GM19351 (cell line): ENCODE results near the gene CAMK1D.

Experiments used
- ATAC-seq: cut with Tn5 transposase; IDR thresholded peaks from one replicate; pipeline ENCODE4 v1.9.1; 2021; ENCODE audit warnings: mild to moderate bottlenecking, moderate library complexity; ENCODE audit not compliant: unreplicated experiment

The CAMK1D gene

GRCh38 chr10:12642036-12642435 is 292.7 kb downstream of the CAMK1D start:
- ATAC-seq = no peak

- ATAC-seq = no peak
These were observed 293.9 kb downstream of the CAMK1D start for GRCh38 chr10:12643279-12643678.

GRCh38 chr10:12644380-12645144 is 295.2 kb downstream of the CAMK1D start:
- ATAC-seq = no peak

GRCh38 chr10:12645449-12645848 is 296.1 kb downstream of the CAMK1D start:
- no peak for ATAC-seq

- no peak for ATAC-seq
These were observed 299.8 kb downstream of the CAMK1D start for GRCh38 chr10:12649012-12649584.

GRCh38 chr10:12650122-12650521 is 300.8 kb downstream of the CAMK1D start:
- no peak for ATAC-seq

GRCh38 chr10:12650538-12651298 is 301.4 kb downstream of the CAMK1D start:
- no peak for ATAC-seq

- ATAC-seq = no peak
These were observed 306.6 kb downstream of the CAMK1D start for GRCh38 chr10:12655940-12656339.

- no peak for ATAC-seq
These were observed 307.3 kb downstream of the CAMK1D start for GRCh38 chr10:12656518-12657142.

GRCh38 chr10:12657489-12657888 is 308.1 kb downstream of the CAMK1D start:
- ATAC-seq = no peak

- no peak for ATAC-seq
These were observed 309.2 kb downstream of the CAMK1D start for GRCh38 chr10:12658526-12658925.

GRCh38 chr10:12659706-12660105 is 310.4 kb downstream of the CAMK1D start:
- ATAC-seq = no peak

- no peak for ATAC-seq
These were observed 311.5 kb downstream of the CAMK1D start for GRCh38 chr10:12660812-12661211.

- ATAC-seq = no peak
These were observed 312.3 kb downstream of the CAMK1D start for GRCh38 chr10:12661671-12662070.

- ATAC-seq = no peak
These were observed 314.5 kb downstream of the CAMK1D start for GRCh38 chr10:12663863-12664262.

- ATAC-seq = no peak
These were observed 316.2 kb downstream of the CAMK1D start for GRCh38 chr10:12665501-12665900.

- no peak for ATAC-seq
These were observed 317.7 kb downstream of the CAMK1D start for GRCh38 chr10:12667052-12667451.

GRCh38 chr10:12668634-12669033 is 319.3 kb downstream of the CAMK1D start:
- ATAC-seq = no peak

- no peak for ATAC-seq
These were observed 320.7 kb downstream of the CAMK1D start for GRCh38 chr10:12670004-12670403.

- ATAC-seq = no peak
These were observed 325.8 kb downstream of the CAMK1D start for GRCh38 chr10:12675186-12675585.

GRCh38 chr10:12679636-12680035 is 330.3 kb downstream of the CAMK1D start:
- ATAC-seq = no peak
